GM18861 (cell line): Measurements from ENCODE around the gene ST3GAL5.

Experiments
- ATAC-seq: cut with Tn5 transposase; IDR thresholded peaks from one replicate; pipeline ENCODE4 v1.9.1; 2021; ENCODE audit not compliant: unreplicated experiment

Gene ST3GAL5

GRCh38 chr2:85793584-85793983, 95.2 kb downstream of the ST3GAL5 start:
- ATAC-seq: no peak

GRCh38 chr2:85792783-85793441, 95.9 kb downstream of the ST3GAL5 start:
- ATAC-seq: no peak

- ATAC-seq: no peak
Measured at GRCh38 chr2:85791704-85792565, 96.9 kb downstream of the ST3GAL5 start.

DNA sequence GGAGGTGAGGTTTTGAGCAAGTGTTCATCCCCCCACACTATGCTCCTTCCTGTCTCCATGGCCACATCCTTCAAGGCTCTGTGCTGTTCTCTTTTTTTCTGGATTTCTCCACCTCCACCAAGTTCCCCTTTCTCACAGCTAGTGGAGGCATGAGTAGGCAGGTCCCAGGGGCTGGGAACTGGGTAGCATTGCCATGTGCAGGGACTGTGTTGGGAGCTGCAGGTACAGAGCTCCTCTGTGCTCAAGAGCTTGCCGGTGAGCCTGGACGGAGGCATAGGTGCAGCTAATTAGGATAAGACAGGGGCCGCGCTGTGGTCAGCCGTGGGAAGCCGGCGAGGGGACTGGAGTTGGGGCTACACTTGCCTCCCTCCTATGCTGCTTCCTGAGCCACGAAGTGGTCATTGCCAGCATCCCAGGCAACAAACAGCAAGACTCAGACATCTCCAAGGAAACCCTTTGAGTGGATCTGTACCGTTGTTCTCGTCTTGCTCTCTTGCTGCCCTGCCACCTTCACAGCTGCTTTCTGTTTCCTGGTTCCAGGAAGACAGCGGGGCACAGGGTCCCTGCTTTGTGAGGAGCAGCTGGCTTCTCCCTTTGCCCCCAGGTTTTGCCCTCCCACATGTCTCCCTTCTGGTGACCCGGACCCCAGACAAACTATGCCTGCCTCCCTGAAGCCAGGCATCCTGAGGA, 98.1 kb downstream of the ST3GAL5 start:
- ATAC-seq: no peak

GRCh38 chr2:85790032-85790431, 98.8 kb downstream of the ST3GAL5 start:
- no peak for ATAC-seq

- ATAC-seq: no peak
Measured at GRCh38 chr2:85789271-85789670, 99.5 kb downstream of the ST3GAL5 start.

- no peak for ATAC-seq
Measured at GRCh38 chr2:85788603-85789002, 100.2 kb downstream of the ST3GAL5 start.

- ATAC-seq: no peak
Measured at GRCh38 chr2:85787981-85788340, 100.8 kb downstream of the ST3GAL5 start.

GRCh38 chr2:85787282-85787980, 101.4 kb downstream of the ST3GAL5 start:
- no peak for ATAC-seq
